SH-SY5Y (cell line): ENCODE results near the gene TRPM3.

Source experiments
- GATA2 ChIP-seq: IDR thresholded peaks from 2 replicates; pipeline ENCODE4 v1.6.1; 2011; ENCODE audit warnings: mild to moderate bottlenecking, low read depth, low read length
- GATA3 ChIP-seq: IDR thresholded peaks from 2 replicates; pipeline ENCODE4 v1.6.1; 2011; ENCODE audit warnings: low read depth, mild to moderate bottlenecking, low read length, moderate library complexity

DNA sequence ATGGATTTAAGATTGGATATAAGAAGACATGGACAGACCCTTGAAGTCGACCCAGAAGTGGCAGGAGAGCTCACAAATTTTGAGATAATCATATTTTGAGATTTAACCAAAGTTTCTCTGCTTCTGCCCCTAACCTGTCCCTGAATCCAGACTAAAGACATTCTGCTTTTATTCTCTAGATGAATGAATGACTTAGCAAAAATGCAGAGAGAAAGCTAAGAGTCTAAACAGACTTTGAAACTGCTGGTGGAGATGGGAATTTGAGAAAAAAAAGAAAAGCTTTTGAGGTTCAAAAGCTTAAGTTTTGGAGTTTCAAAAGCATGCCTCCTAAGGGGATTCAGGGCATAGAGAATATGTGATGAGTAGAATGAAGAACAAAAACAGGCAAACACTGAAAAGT, 621.8 kb downstream of the TRPM3 start:
- no peak for TF ChIP-seq GATA2
- TF ChIP-seq GATA3 = no peak
